H1 (cell line): ENCODE measurements around the gene MRM2. TPM values are rescaled to one million over a fixed set of nuclear protein-coding genes. Genes with fewer than 3 reads are reported as not detected.

Experiments
- CTCF ChIA-PET: fragments of 300-600 bp; sonication (Branson Sonifier 250); formaldehyde crosslinking; loops from one replicate; lab custom pipeline; 2021; ENCODE audit not compliant: partially characterized antibody; lab: Charles Lee
- POLR2A ChIA-PET: fragments of 300-600 bp; sonication (Branson Sonifier 250); formaldehyde crosslinking; loops from one replicate; lab custom pipeline; 2021; ENCODE audit warnings: inconsistent platforms; ENCODE audit not compliant: partially characterized antibody; lab: Charles Lee
- DNase-seq, 2 experiments: peaks; one replicate each; pipeline versions ENCODE4 v3.0.0 to v3.0.0-alpha.2; 2010 to 2022; ENCODE audit warnings: low spot score in 2 of 2, low read depth in 1 of 2, mixed read lengths in 1 of 2
- FAIRE-seq: peaks from 2 replicates; lab custom pipeline; 2011; peaks lifted over from hg19 to GRCh38; lab: Jason Lieb, UNC
- H2AFZ ChIP-seq: 2 replicates; pipeline ENCODE4 v1.8.1; 2012; ENCODE audit warnings: low read length, inconsistent platforms
- H2AK5ac ChIP-seq: 2 replicates; pipeline ENCODE4 v1.6.1; 2013; ENCODE audit warnings: low read depth, low read length
- H2BK120ac ChIP-seq: replicated peaks from 2 replicates; pipeline ENCODE3; 2013; ENCODE audit warnings: low read depth, low read length, inconsistent platforms
- H2BK12ac ChIP-seq: 2 replicates; pipeline ENCODE4 v1.6.1; 2013; ENCODE audit warnings: low read depth, low read length
- H2BK15ac ChIP-seq: 2 replicates; pipeline ENCODE4 v1.6.1; 2013; ENCODE audit warnings: low read length
- H2BK20ac ChIP-seq: 2 replicates; pipeline ENCODE4 v1.6.1; 2013; ENCODE audit warnings: low read length
- H2BK5ac ChIP-seq: 2 replicates; pipeline ENCODE4 v1.6.1; 2013; ENCODE audit warnings: low read depth, low read length
- H3K14ac ChIP-seq: 2 replicates; pipeline ENCODE4 v1.6.1; 2013; ENCODE audit warnings: inconsistent platforms; ENCODE audit not compliant: insufficient read length
- H3K18ac ChIP-seq: 2 replicates; pipeline ENCODE4 v1.6.1; 2013; ENCODE audit warnings: low read length; ENCODE audit errors: extremely low read depth
- H3K23ac ChIP-seq: 2 replicates; pipeline ENCODE4 v1.6.1; 2013; ENCODE audit warnings: inconsistent platforms; ENCODE audit not compliant: insufficient read length
- H3K23me2 ChIP-seq: 2 replicates; pipeline ENCODE4 v1.6.1; 2013; ENCODE audit warnings: low read depth, low read length
- H3K27ac ChIP-seq: 2 replicates; pipeline ENCODE4 v1.6.1; 2011; ENCODE audit warnings: low read depth, low read length, inconsistent platforms
- H3K27me3 ChIP-seq, 4 experiments: replicated peaks in 1 of 4; 1 replicate in 1 of 4; 2 replicates in 3 of 4; pipeline versions ENCODE4 v1.6.1 to v1.8.1; 2011 to 2013; ENCODE audit warnings: low read length in 3 of 4, mild to moderate bottlenecking in 3 of 4, inconsistent platforms in 2 of 4, mixed read lengths in 2 of 4, moderate library complexity in 1 of 4; ENCODE audit not compliant: control insufficient read depth in 3 of 4, insufficient read depth in 3 of 4; ENCODE audit errors: extremely low read depth in 1 of 4
- H3K36me3 ChIP-seq, 4 experiments: 2 replicates each; pipeline versions ENCODE4 v1.6.1 to v1.8.1; 2011 to 2013; ENCODE audit warnings: mild to moderate bottlenecking in 4 of 4, low read length in 3 of 4, moderate library complexity in 2 of 4, control low read depth in 1 of 4, inconsistent platforms in 1 of 4; ENCODE audit not compliant: insufficient read depth in 4 of 4, control insufficient read depth in 2 of 4
- H3K4ac ChIP-seq: replicated peaks from 2 replicates; pipeline ENCODE3; 2013; ENCODE audit warnings: low read length, low read depth, mixed read lengths, inconsistent platforms; ENCODE audit not compliant: insufficient read length
- H3K4me1 ChIP-seq, 4 experiments: replicated peaks in 1 of 4; 1 replicate in 1 of 4; 2 replicates in 3 of 4; pipeline versions ENCODE4 v1.6.1 to v1.8.1; 2011 to 2013; ENCODE audit warnings: low read length in 3 of 4, inconsistent platforms in 2 of 4, mixed read lengths in 1 of 4; ENCODE audit not compliant: insufficient read depth in 4 of 4, control insufficient read depth in 3 of 4
- H3K4me2 ChIP-seq, 2 experiments: 2 replicates each; pipeline versions ENCODE4 v1.6.1 to v1.8.1; 2011 to 2013; ENCODE audit warnings: low read depth in 2 of 2, low read length in 2 of 2, control low read depth in 1 of 2, inconsistent platforms in 1 of 2, mild to moderate bottlenecking in 1 of 2; ENCODE audit not compliant: insufficient read depth in 1 of 2
- H3K4me3 ChIP-seq, 4 experiments: fragments of 200-600, 300-600 bp in 1 of 4; sonication (generic), shearing (Covaris generic), sonication (Bioruptor Twin) in 1 of 4; 2 replicates each; pipeline versions ENCODE4 v1.5.1 to v1.8.1; 2011 to 2016; ENCODE audit warnings: low read length in 4 of 4, low read depth in 3 of 4, control low read depth in 2 of 4, inconsistent platforms in 2 of 4, mild to moderate bottlenecking in 2 of 4, mixed read lengths in 1 of 4, moderate library complexity in 1 of 4; ENCODE audit not compliant: insufficient read depth in 2 of 4; ENCODE audit errors: extremely low read depth in 1 of 4
- H3K56ac ChIP-seq: replicated peaks from 2 replicates; pipeline ENCODE3; 2013; ENCODE audit warnings: low read depth, mild to moderate bottlenecking, mixed read lengths, low read length, inconsistent platforms; ENCODE audit not compliant: insufficient read length
- H3K79me1 ChIP-seq: 2 replicates; pipeline ENCODE4 v1.6.1; 2013; ENCODE audit warnings: low read depth, low read length, control low read depth
- H3K79me2 ChIP-seq, 2 experiments: 2 replicates each; pipeline versions ENCODE4 v1.6.1 to v1.8.1; 2012 to 2013; ENCODE audit warnings: low read length in 2 of 2, mild to moderate bottlenecking in 2 of 2, inconsistent platforms in 1 of 2; ENCODE audit not compliant: insufficient read depth in 2 of 2, control insufficient read depth in 1 of 2
- H3K9ac ChIP-seq, 4 experiments: replicated peaks in 1 of 4; 1 replicate in 1 of 4; 2 replicates in 3 of 4; pipeline versions ENCODE4 v1.6.1 to v1.8.1; 2011 to 2013; ENCODE audit warnings: low read depth in 3 of 4, low read length in 3 of 4, control low read depth in 2 of 4, mild to moderate bottlenecking in 2 of 4, moderate library complexity in 2 of 4, inconsistent platforms in 1 of 4; ENCODE audit errors: extremely low read depth in 1 of 4
- H3K9me3 ChIP-seq, 2 experiments: 2 replicates each; pipeline versions ENCODE4 v1.6.1 to v1.8.1; 2012 to 2013; ENCODE audit warnings: mild to moderate bottlenecking in 2 of 2, moderate library complexity in 2 of 2, control low read depth in 1 of 2, inconsistent platforms in 1 of 2, low read depth in 1 of 2, low read length in 1 of 2, mixed read lengths in 1 of 2; ENCODE audit not compliant: insufficient read depth in 2 of 2
- H4K20me1 ChIP-seq, 2 experiments: replicated peaks in 1 of 2; 2 replicates each; pipeline versions ENCODE3 to v1.8.1; 2011 to 2013; ENCODE audit warnings: inconsistent platforms in 2 of 2, low read length in 2 of 2, mild to moderate bottlenecking in 1 of 2; ENCODE audit not compliant: insufficient read depth in 2 of 2, control insufficient read depth in 1 of 2
- H4K5ac ChIP-seq: 2 replicates; pipeline ENCODE4 v1.6.1; 2013; ENCODE audit warnings: low read length, low read depth, mixed read lengths, inconsistent platforms; ENCODE audit not compliant: insufficient read length
- H4K8ac ChIP-seq: 2 replicates; pipeline ENCODE4 v1.8.0; 2013; ENCODE audit warnings: mild to moderate bottlenecking, moderate library complexity, low read length, inconsistent platforms; ENCODE audit not compliant: insufficient read depth; ENCODE audit errors: extremely low read depth
- H4K91ac ChIP-seq: replicated peaks from 2 replicates; pipeline ENCODE3; 2013; ENCODE audit warnings: low read length, mixed read lengths, inconsistent platforms; ENCODE audit not compliant: insufficient read length
- BRCA1 ChIP-seq: IDR thresholded peaks from 2 replicates; pipeline ENCODE4 v1.6.1; 2012; ENCODE audit warnings: low read depth, low read length, improper control_type of control experiment
- CBX5 ChIP-seq: fragments of 300-800, 300-1000 bp; sonication (generic); IDR thresholded peaks from 2 replicates; pipeline ENCODE4 v1.7.1; 2016; ENCODE audit warnings: antibody characterized with exemption, low read length, low read depth
- GABPA ChIP-seq: IDR thresholded peaks from 2 replicates; pipeline ENCODE4 v1.6.1; 2011; ENCODE audit warnings: mild to moderate bottlenecking, low read length, moderate library complexity, borderline replicate concordance; ENCODE audit not compliant: insufficient read depth
- MAFK ChIP-seq: IDR thresholded peaks from 2 replicates; pipeline ENCODE4 v1.6.1; 2012; ENCODE audit warnings: low read depth, mild to moderate bottlenecking, improper control_type of control experiment, low read length
- TAF1 ChIP-seq: IDR thresholded peaks from 2 replicates; pipeline ENCODE4 v1.6.1; 2011; ENCODE audit warnings: mild to moderate bottlenecking, low read depth, low read length
- TAF7 ChIP-seq: optimal IDR thresholded peaks from 2 replicates; pipeline ENCODE3; 2011; ENCODE audit warnings: low read depth, mild to moderate bottlenecking, inconsistent platforms, low read length, moderate library complexity, borderline replicate concordance
- WGBS, 2 experiments: shearing (Covaris generic) in 1 of 2; methylation state at CpG; one replicate each; pipeline versions ENCODE4 v1.1.6 to v1.1.7; 2013 to 2015; ENCODE audit warnings: low lambda C conversion rate in 2 of 2, mixed read lengths in 2 of 2, inconsistent platforms in 1 of 2, low coverage in 1 of 2, missing lambda C conversion rate in 1 of 2; ENCODE audit not compliant: insufficient replicate concordance in 2 of 2, insufficient coverage in 1 of 2, insufficient read length in 1 of 2; ENCODE audit errors: extremely low coverage in 1 of 2, missing lambda C conversion rate in 1 of 2; 5-methylcytosine and 5-hydroxymethylcytosine counted together
- polyA plus RNA-seq, 7 experiments: library from polyadenylated mRNA; depleted of rRNA in 3 of 7; stranded (reverse) in 5 of 7; unstranded in 2 of 7; fragments of >200 nt in 5 of 7; fragments of 200-250 nt in 2 of 7; gene quantifications; 1 replicate in 5 of 7; 2 replicates in 1 of 7; 4 replicates in 1 of 7; pipeline versions ENCODE4 v1.2.1 to v1.2.3, GENCODE V29; 2011 to 2013; ENCODE audit warnings: missing spikeins in 2 of 7, mixed read lengths in 2 of 7
- total RNA-seq: library from RNA; stranded (reverse); fragmentation: NEBNext Ultra II Directional; extraction: Animal tissue kit (Norgen Biotek cat#: 25700); gene quantifications from 2 replicates; pipeline ENCODE4 v1.2.1, GENCODE V29; 2021

The MRM2 gene
- total and polyA plus RNA-seq, 2 of the 8 experiments (the other 6 are each of a cell fraction or from before 2014, with no cell fraction given), result 17.2 to 38.6 TPM

DNA sequence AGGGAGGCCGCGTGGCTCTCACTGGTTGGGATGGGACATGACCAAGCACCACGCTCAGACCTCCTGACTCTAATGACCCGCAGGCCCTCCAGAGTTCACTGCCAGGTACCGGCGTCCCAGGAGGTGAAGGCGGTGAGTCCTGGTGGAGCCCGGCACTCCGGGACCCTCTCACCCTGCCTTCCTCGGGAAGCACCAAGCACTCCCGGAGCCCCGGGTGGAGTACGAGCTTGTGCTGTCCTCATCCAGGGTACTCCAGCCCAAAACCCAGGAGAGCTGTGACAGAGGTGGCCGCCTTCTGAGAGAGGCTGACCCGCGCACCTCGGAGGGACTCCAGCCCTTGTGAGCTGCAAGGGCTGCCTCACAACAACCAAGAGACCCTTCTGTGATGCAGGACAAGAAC, 18.7 kb downstream of the MRM2 start:
- H3K27me3 ChIP-seq, result no peaks in the 10 kb centered on the region
- H3K4me3 ChIP-seq, result no peak overlapping the region
- DNase-seq (no peak), FAIRE-seq (no peak)
- H2BK120ac ChIP-seq, result no peak overlapping the region
- no peak overlapping the region for H3K27ac ChIP-seq
- H4K91ac ChIP-seq, result no peak overlapping the region
- no peak overlapping the region; the same call in 1 of the 2 replicates for H2BK5ac ChIP-seq
- H3K79me2 ChIP-seq, result peaks cover 0 to 31% of the 10 kb centered on the region in 2 experiments; a peak in 3 of 4 replicates
- H3K56ac ChIP-seq, result no peak overlapping the region
- H2BK20ac ChIP-seq, result no peak overlapping the region
- H3K18ac ChIP-seq, result no peak overlapping the region
- H2AK5ac ChIP-seq, result no peak overlapping the region
- no peak overlapping the region for H2BK12ac ChIP-seq
- no peak overlapping the region for H3K23ac ChIP-seq
- no peak overlapping the region for H2BK15ac ChIP-seq
- TF ChIP-seq TAF1 (no peak), GABPA (no peak), BRCA1 (no peak), MAFK (no peak), TAF7 (no peak), CBX5 (no peak)
- H2AFZ ChIP-seq, result no peak overlapping the region
- no peak overlapping the region for H4K8ac ChIP-seq
- H3K4ac ChIP-seq, result no peak overlapping the region
- no peak overlapping the region for H3K14ac ChIP-seq
- H3K9me3 ChIP-seq, result no peaks in the 10 kb centered on the region
- 91% methylated on average over 17 of the region's 17 CpGs; no CpG with 5 or more reads in 1 of the 2 experiments for WGBS, 2 experiments
- H3K4me2 ChIP-seq, result no peak overlapping the region
- CTCF ChIA-PET, result interaction anchor here (0.9 to 1.6 kb wide), 2 partner anchors 18 to 125 kb away, joined by 3 read pairs; no protein-coding TSS in a partner anchor
- H3K9ac ChIP-seq, result no peak overlapping the region
- POLR2A ChIA-PET, result interaction anchor here (1.1 to 4.1 kb wide), 5 partner anchors 12 to 132 kb away, joined by 3 to 11 read pairs (median 3); partner anchors contain the start of gene EIF3B
- no peaks in the 10 kb centered on the region; a peak in 1 of 7 replicates for H3K4me1 ChIP-seq
- peaks cover 19% of the 10 kb centered on the region for H3K79me1 ChIP-seq
- peaks cover 5 to 17% of the 10 kb centered on the region in 2 experiments for H4K20me1 ChIP-seq
- no peak overlapping the region for H4K5ac ChIP-seq
- no peaks in the 10 kb centered on the region for H3K23me2 ChIP-seq
- H3K36me3 ChIP-seq, result peaks cover 9 to 30% (median 22%) of the 10 kb centered on the region in 4 experiments; a peak in 7 of 8 replicates
